ENCODE data around the gene PSMC1.
"Not testable (repeated sequence)": the region's sequence is repeated elsewhere in the genome, so short reads cannot be mapped to it uniquely, and the experiment has no call there.

Gene PSMC1

GRCh38 chr14:90256354-90257131, at the start of gene PSMC1:
Gene PSMC1 (plus strand): TSS chr14:90256553. CDS start chr14:90256598, 45 bp downstream.
- DNase-seq (ENCODE audit: low read depth in 2 of 2), result peak; percentile 76 to 77

DNA sequence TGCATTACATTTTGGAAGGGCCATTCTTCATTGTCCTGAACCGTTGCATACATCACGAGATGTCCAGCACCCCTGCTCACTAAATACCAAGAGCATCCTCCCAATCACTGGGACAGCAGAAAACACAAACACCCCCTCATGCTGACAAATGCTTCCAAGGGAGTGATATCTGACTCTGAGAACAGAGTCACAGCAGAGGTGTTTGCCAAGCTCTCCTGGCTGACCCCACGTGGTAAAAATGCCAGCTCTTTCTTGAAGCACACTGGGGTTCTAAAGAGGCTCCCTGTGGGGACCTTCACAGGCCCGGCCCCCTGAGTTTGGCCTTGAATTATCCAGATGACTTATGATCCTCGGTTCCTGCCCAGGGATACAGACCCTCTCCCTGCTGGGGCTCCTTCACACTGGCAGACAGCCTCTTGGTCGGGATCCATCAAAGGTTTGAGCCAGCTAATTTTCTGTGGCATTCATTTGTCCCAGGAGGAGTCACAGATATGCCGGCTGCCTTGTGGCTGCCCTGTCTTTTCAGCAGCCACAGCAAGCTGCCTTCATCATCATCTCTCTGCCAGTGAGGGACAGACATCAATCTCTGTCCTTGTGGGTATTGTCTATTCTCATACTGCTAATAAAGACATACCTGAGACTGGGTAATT, 43.1 kb upstream of the PSMC1 start:
- no peak for DNase-seq (ENCODE audit: low read depth in 2 of 2)

GRCh38 chr14:90228478-90228877, 27.9 kb upstream of the PSMC1 start:
- DNase-seq (ENCODE audit: low read depth in 2 of 2), result no peak

- DNase-seq (ENCODE audit: low read depth in 2 of 2), result not testable (repeated sequence)
These were observed 26.4 kb upstream of the PSMC1 start for GRCh38 chr14:90229942-90230341.

DNA sequence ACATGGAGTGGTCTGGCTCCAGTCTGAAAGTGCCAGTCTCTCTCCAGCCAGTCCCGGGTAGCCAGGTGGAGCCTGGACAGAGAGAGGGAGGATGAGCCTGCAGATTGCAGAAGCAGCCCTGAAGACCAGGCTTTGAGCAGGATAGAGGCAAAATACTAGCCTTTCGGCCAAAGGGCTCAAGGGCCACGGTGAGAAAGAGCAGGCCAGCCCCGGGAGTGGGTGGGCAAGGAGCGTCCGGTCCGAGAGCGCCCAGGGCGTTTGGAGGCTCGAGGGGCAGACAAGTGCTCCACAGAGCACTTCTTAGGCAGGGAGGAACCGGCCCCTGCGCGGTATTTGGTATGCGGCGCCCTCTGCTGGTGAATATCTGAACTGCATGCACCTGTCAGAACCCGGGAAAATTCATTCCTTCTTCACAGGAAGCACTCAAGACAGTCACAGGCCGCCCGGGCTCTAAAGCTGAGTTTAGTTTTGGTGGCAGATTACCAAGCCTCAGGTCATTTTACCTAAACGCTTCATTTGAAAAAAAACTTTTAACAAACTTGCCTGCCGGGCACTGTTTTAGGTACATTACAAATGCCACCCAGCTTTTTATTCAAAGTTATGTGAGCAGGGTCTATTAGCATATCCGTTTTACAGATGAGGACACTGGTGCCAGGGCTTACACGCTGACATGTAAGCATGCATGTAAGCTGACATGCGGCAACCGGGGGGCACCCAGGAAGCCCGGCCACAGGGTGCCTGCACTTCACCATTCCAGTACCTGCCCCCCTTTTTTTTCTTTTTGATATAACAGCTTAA, 21.0 kb upstream of the PSMC1 start:
- peak; percentile 13 to 36 for DNase-seq (ENCODE audit: low read depth in 2 of 2)

GRCh38 chr14:90239139-90239538, 17.2 kb upstream of the PSMC1 start:
- no peak for DNase-seq (ENCODE audit: low read depth in 2 of 2)

DNA sequence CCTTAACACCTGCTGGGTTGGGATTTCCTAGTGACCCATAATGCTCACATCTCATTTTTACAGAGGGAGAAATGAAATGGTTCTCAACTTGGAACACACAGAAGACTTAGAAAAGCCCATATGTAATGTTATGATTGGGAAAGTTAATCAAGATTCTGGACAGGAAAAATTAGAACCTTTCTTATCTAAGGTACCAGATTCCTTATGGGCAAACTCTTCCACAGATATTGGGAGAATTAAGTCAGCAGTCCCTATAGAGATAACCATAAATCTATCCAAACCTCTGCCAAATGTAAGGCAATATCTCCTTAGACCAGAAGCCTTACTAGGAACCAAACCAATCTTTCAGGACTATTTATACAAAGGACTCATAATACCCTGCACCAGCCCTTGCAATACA, 13.9 kb upstream of the PSMC1 start:
- DNase-seq (ENCODE audit: low read depth in 2 of 2), result no peak

DNA sequence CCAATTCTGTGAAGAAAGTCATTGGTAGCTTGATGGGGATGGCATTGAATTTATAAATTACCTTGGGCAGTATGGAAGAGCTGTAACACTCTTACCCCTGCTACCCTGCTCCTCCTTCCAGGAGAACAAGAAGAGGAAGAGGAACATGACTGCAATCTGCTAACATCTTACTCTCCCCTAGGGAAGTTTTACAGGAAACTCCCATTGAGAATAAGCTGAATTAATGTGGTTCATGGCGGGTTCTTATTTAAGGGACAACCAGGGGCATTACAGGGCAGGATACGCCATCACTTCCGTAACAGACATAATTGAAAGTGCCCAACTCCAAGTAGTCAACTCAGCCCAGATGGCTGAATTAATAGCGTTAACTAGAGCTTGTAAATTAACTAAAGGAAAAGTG, 9.4 kb upstream of the PSMC1 start:
- DNase-seq (ENCODE audit: low read depth in 2 of 2), result no peak

DNA sequence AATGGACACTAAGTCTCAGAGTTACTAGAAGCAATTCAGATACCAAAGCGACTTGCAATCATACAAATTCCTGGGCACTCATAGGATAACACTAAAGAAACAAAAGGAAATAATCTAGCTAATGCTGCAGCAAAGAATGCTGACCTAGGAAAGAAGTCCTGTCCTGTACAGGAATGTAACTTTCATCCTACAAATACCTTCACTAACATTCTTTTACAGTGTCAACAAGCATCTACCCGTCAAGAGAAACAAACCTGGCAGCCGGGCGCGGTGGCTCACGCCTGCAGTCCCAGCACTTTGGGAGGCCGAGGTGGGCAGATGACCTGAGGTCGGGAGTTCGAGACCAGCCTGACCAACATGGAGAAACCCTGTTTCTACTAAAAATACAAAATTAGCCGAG, 8.9 kb upstream of the PSMC1 start:
- not testable (repeated sequence) for DNase-seq (ENCODE audit: low read depth in 2 of 2)

DNA sequence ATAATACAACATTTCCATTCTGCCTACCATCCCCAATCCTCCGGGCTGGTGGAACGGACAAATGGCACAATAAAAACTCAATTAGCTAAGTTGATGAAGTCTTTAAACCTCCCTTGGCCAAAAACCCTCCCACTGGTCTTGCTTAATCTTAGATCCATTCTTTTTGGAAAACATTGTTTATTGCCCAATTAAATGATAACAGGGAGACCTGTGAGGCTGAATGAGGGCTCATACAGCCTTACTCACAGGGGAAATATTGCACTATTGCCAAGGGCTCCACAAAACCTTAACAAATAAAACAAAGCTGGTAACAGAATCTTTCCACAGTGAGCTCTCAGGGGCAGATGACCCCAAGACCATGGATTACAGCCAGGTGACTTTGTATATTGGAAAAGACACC, 7.8 kb upstream of the PSMC1 start:
- no peak for DNase-seq (ENCODE audit: low read depth in 2 of 2)

- no peak for DNase-seq (ENCODE audit: low read depth in 2 of 2)
These were observed 2.5 kb upstream of the PSMC1 start for GRCh38 chr14:90253826-90254225.

DNA sequence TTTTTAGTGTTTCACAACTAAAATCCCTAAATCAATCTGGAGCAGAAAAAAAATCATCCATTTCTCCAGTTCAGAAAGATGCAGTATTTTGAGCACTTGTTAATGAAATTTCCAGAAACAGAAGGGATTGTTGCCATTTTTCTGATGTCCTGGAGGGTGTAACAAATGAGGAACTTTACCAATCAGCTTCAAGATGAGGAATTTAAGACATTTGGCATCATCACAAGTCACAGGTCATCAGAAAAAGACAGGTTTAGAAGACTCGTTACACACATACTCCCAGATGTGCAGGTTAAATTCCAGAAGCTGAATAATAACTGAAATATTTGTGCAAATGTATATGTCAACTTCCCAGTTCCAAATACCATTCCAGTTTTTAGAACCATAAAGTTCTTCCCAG, 482 bp upstream of the PSMC1 start:
- no peak for DNase-seq (ENCODE audit: low read depth in 2 of 2)

GRCh38 chr14:90263748-90264449, 7.5 kb downstream of the PSMC1 start:
- DNase-seq (ENCODE audit: low read depth in 2 of 2), result no peak

DNA sequence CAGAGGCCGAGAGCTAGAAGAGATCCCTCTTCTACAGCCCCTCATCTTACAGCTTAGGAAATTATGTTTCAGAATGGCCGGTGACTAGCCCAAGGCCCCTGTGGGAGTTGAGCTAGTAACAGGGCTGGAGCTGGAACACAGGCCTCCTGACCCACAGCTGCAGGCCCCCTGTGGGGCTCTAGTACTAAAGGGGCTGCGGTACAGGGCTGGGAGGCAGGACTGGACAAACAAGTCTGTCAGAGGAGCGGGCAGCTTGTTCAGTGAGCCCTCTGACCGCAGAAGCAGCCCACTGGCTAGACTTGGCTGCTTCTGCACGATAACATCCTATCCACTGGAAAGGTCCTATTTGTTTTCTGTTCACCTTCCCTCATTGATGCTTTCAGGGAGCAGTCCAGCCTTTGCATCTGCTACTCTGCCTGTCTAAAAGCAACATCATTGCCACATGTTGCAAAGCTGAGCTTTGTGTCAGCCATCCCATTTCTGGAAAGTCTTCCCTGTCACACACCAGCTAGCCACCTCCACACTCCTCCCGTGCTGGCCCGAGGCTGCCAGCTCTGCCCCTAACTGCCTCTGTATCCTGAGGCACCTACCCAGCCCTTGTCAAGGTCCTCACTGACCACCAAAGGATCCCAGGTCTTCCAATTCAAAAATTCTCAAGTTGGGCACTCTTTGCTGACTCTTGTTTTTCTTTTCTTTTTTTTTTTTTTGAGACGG, 10.2 kb downstream of the PSMC1 start:
- DNase-seq (ENCODE audit: low read depth in 2 of 2), result no peak

- no peak for DNase-seq (ENCODE audit: low read depth in 2 of 2)
These were observed 12.1 kb downstream of the PSMC1 start for GRCh38 chr14:90268420-90268819.

DNA sequence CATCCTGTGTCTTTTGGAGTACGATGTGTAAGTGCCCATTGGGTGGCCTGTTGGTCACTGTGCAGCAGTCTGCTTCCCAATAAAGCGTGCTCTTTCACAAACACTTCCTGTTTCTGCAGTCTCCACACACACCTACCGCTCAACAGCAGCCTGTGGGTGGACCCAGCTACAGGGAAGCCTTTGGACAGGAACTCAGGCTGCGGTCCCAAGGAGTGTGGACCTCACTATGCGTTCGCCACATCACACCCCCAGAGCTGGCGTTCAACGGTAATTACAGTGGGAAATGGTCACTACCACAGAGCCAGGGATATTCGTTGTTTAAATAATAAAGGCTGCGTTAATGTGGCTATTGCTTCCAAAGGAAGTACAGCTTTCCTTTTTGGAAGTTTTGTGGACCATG, 16.2 kb downstream of the PSMC1 start:
- no peak for DNase-seq (ENCODE audit: low read depth in 2 of 2)

DNA sequence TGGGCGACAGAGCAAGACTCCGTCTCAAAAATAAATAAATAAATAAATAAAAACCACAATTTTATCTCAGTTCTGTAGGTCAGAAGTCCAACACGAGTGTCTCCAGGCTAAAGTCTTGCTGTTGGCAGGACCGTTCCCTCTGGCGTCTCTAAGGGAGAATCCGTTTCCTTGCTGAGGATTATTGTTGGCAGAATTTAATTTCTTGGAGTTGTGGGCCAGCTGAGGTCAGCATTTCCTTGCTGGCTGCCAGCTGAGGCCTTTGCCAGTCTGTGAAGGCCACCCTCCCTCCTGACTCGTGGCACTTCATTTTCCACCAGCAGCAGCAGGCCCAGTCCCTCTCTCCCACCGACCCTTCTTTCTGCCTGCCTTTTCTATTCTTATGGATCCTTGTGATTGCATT, 17.2 kb downstream of the PSMC1 start:
- no peak for DNase-seq (ENCODE audit: low read depth in 2 of 2)

- DNase-seq (ENCODE audit: low read depth in 2 of 2), result no peak
These were observed 17.7 kb downstream of the PSMC1 start for GRCh38 chr14:90274019-90274418.

- no peak for DNase-seq (ENCODE audit: low read depth in 2 of 2)
These were observed 18.6 kb downstream of the PSMC1 start for GRCh38 chr14:90274808-90275457.

DNA sequence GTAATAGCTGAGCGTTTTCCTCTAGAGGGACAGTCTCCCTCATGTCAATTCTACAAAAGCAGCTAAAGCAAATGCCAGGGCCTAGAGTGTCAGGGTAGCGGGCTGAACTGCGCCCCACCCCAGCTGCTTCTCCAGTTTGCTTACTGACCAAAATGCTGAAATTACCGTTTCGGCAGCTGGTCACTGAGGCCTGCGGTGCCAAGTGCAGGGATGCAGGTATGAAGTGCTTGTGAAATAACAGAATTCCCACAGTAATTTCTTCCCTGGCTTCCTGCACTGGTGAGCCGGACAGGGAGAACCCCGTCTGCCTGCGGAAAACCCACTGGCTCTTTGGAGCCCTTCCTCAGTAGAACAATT, 19.1 kb downstream of the PSMC1 start:
- DNase-seq (ENCODE audit: low read depth in 2 of 2), result no peak

- DNase-seq (ENCODE audit: low read depth in 2 of 2), result no peak
These were observed 19.5 kb downstream of the PSMC1 start for GRCh38 chr14:90275820-90276219.
